B cell (primary cell): ENCODE measurements around the gene NAPA.

Source experiments
- CTCF ChIP-seq: fragments of 200-600 bp; IDR thresholded peaks from one replicate; pipeline ENCODE4 v1.8.0; 2022; ENCODE audit warnings: antibody characterized with exemption, mild to moderate bottlenecking
- EZH2 ChIP-seq: IDR thresholded peaks from 2 replicates; pipeline ENCODE4 v1.6.1; 2012; ENCODE audit warnings: borderline replicate concordance, low read depth, mild to moderate bottlenecking, moderate library complexity, low read length; ENCODE audit not compliant: insufficient read depth, poor library complexity, severe bottlenecking

- TF ChIP-seq CTCF (no peak), EZH2 (no peak)
These were observed 4.2 kb downstream of the NAPA start for GRCh38 chr19:47510516-47511127.
